ENCODE results near the gene STAT5B.
"Not testable (repeated sequence)": the region's sequence is repeated elsewhere in the genome, so short reads cannot be mapped to it uniquely, and the experiment has no call there.

The STAT5B gene

DNA sequence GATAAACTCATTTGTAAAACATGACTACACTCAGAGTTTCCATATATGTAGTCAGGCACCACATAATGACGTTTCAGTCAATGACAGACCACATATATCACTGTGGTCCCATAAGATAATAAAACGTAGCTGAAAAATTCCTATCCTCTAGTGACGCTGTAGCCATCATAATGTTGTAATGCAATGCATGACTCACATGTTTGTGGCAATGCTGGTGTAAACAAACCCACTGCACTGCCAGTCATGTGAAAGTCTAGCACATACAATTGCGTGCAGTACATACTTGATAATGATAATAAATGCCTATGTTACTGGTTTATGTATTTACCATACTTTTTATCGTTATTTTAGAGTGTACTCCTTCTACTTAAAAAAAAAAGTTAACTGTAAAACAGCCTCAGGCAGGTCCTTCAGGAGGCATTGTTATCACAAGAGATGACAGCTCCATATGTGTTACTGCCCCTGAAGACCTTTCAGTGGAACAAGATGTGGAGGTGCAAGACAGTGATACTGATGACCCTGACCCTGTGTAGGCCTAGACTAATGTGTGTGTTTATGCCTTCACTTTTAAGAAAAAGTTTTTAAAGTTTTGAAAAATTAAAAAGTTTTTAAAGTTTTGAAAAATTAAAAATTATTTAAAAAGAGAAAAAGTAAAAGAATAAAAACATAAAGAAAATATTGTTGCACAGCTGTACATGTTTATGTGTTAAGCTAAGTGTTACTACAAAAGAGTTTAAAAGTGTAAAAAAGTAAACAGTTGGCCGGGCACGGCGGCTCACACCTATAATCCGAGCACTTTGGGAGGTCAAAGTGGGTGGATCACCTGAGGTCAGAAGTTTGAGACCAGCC is 9.0 kb downstream of the STAT5B start:
- peak; percentile 81 for DNase-seq

DNA sequence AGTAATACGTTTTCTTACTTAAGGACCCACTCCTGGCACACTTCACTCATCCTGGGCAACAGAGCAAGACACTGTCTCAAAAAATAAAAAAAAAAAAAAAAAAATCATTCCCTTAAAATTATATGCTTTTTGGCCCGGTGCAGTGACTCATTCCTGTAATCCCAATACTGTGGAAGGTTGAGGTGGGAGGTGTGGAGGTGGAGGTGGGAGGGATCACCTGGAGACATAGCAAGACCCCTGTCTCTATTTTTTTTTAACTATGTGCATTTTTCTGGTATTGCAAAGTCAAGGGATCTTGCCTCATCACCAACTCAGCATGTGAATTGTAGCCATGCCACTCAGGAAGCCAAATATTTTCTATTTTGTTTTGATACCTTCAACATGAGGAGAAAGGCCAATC is 9.7 kb downstream of the STAT5B start:
- no peak for DNase-seq

DNA sequence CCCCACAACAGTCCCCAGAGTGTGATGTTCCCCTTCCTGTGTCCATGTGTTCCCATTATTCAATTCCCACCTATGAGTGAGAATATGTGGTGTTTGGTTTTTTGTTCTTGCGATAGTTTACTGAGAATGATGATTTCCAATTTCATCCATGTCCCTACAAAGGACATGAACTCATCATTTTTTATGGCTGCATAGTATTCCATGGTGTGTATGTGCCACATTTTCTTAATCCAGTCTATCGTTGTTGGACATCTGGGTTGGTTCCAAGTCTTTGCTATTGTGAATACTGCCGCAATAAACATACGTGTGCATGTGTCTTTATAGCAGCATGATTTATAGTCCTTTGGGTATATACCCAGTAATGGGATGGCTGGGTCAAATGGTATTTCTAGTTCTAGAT is 11.8 kb downstream of the STAT5B start:
- DNase-seq, result not testable (repeated sequence)

GRCh38 chr17:42260318-42260717 is 15.9 kb downstream of the STAT5B start:
- no peak for DNase-seq

- no peak for DNase-seq
These were observed 20.7 kb downstream of the STAT5B start for GRCh38 chr17:42255445-42255844.

- DNase-seq, result no peak
These were observed 22.6 kb downstream of the STAT5B start for GRCh38 chr17:42253578-42253977.

- no peak for DNase-seq
These were observed 23.3 kb downstream of the STAT5B start for GRCh38 chr17:42252597-42253550.

DNA sequence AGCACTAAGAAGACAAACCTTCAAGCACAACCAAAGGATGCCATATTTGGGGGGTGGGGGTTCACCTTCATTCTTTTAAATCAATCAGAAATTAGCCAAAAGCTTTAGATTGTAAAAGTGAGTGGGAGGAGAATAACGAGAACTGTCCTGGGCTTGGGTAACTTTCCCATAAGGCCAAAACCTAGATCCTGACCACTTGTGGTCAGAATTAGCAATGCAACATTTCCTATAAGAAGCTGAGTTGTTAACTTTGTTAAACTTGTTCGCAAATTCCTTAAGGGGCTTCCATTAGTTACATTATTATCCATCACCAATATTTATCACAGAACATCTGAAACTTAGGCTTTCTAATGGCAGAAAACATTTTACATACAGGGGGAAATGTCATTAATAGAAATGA is 25.1 kb downstream of the STAT5B start:
- no peak for DNase-seq

DNA sequence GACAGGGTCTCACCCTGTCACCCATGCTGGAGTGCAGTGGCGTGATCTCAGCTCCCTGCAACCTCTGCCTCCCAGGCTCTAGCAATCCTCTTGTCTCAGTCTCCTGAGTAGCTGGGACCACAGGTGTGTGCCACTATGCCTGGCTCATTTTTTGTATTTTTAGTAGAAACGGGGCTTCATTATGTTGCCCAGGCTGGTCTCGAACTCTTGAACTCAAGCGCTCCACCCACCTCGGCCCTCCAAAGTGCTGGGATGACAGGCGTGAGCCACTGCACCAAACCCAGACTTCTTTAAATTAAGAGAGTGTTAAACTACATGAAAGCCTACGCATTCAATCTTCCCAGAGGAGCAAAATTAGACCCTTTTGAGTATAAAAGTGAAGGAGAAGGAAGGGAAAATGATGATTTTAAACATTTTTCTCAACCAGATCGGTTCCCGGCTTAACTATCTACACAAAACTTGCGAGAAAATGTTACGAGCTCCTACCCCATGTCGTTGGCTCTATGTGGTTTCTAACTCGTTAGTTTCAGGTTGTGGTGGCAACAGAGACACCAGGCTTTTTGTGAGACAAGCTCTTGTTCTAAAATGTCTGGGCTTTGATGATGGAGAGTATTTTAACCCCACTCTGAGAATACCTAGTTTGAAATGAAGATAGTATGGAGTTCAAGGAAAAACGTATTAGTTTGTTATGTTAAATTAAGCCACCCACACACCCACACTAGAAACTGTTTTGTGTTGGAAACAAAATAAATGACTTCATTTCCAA is 26.3 kb downstream of the STAT5B start:
- peak; percentile 69 for DNase-seq

GRCh38 chr17:42248351-42249179 is 27.6 kb downstream of the STAT5B start:
- peak; percentile 89 for DNase-seq

- DNase-seq, result no peak
These were observed 28.5 kb downstream of the STAT5B start for GRCh38 chr17:42247734-42248133.

GRCh38 chr17:42246515-42246914 is 29.7 kb downstream of the STAT5B start:
- peak; percentile 70 for DNase-seq

GRCh38 chr17:42245183-42245582 is 31.0 kb downstream of the STAT5B start:
- not testable (repeated sequence) for DNase-seq

GRCh38 chr17:42244116-42244515 is 32.1 kb downstream of the STAT5B start:
- not testable (repeated sequence) for DNase-seq

GRCh38 chr17:42243493-42243982 is 32.7 kb downstream of the STAT5B start:
- DNase-seq, result no peak

GRCh38 chr17:42241871-42242270 is 34.3 kb downstream of the STAT5B start:
- no peak for DNase-seq

DNA sequence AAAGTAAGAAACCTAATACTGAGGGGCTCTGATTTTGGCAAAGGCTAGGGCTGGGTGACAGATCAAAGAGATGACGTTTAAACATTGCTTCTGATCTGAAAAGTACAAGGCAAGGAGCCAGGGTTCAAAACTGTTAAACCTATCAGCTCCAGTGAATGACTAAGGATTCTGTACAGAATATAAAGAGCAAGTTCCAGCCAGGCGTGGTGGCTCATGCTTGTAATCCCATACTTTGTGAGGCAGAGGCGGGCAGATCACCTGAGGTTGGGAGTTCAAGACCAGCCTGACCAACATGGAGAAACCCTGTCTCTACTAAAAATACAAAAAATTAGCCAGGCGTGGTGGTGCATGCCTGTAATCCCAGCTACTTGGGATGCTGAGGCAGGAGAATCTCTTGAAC is 35.3 kb downstream of the STAT5B start:
- DNase-seq, result not testable (repeated sequence)

DNA sequence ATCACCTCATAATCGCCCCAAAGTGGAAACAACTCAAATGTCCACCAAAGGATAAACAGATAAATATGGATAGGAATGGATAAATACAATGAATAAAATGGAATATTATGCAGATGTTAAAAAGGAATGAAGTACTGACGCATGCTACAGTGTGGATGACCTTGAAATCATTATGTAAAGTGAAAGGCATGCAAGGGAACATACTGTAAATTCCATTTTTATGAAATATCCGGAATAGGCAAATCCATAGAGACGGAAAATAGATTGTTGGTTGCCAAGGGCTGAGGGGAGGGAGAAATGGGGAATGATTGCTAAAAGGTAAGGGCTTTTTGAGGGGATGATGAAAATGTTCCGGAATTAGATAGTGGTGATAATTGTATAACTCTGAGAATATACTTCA is 36.0 kb downstream of the STAT5B start:
- DNase-seq, result no peak

GRCh38 chr17:42239576-42239975 is 36.6 kb downstream of the STAT5B start:
- not testable (repeated sequence) for DNase-seq

DNA sequence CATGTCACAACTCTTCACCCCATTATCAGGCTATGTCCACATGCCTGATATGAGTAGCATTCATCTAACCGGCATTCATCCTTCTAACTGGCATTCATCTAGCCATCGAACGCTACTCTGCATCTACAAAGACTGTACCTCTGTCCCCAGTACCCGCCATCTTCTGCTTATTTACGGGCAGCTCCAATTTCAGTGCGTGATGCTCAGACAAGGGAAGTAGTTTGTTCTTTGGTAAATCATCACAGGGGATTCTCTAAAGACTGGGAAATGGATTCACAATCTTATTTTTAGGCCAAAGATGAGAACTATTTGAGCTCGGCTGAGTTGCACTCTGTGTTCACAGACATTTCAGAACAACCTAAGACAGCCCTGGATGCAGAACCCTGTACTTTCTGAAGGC is 39.4 kb downstream of the STAT5B start:
- no peak for DNase-seq

- no peak for DNase-seq
These were observed 42.2 kb downstream of the STAT5B start for GRCh38 chr17:42233994-42234393.

DNA sequence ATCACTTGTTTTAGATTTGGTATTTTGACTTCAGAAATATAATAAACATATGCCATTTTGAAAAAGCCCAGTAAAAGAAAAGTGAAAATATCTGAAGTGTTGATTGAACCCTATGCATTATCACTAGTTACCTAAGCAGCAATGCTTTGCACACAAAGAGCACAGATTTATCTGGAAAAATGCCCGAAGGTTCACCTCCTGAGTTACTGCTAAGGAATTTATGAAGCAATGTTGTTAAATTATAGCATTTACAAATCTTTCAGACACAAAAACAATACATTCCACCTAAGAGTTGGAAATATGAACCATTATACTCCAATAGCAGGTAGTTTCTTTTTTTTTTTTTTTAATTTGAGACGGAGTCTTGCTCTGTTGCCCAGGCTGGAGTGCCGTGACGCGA is 43.0 kb downstream of the STAT5B start:
- no peak for DNase-seq
